K562 (cell line): Measurements from ENCODE around the gene SPRED2. TPM values are rescaled to one million over a fixed set of nuclear protein-coding genes. Genes with fewer than 3 reads are reported as not detected.

Experiments
- ATF2 ChIP-seq: sonication (generic); formaldehyde crosslinking; IDR thresholded peaks from 2 replicates; pipeline ENCODE4 v1.8.1; 2022; ENCODE audit warnings: missing genetic modification reagents
- ATF6 ChIP-seq: sonication (generic); formaldehyde crosslinking; IDR thresholded peaks from 2 replicates; pipeline ENCODE4 v1.4.0; 2020; ENCODE audit warnings: mild to moderate bottlenecking, missing genetic modification reagents
- BCLAF1 ChIP-seq, 2 experiments: fragments of 450-650 bp in 1 of 2; IDR thresholded peaks; 2 replicates each; pipeline ENCODE4 v1.6.1; 2011 to 2017; ENCODE audit warnings: low read depth in 2 of 2, antibody characterized with exemption in 1 of 2, borderline replicate concordance in 1 of 2, low read length in 1 of 2, mild to moderate bottlenecking in 1 of 2, mixed read lengths in 1 of 2; ENCODE audit not compliant: control insufficient read depth in 1 of 2
- ZBTB40 ChIP-seq, 2 experiments: fragments of 450-650 bp in 1 of 2; sonication (generic) in 1 of 2; formaldehyde crosslinking in 1 of 2; IDR thresholded peaks; 2 replicates each; pipeline versions ENCODE4 v1.7.1 to v1.9.0; 2016 to 2022; ENCODE audit warnings: inconsistent platforms in 1 of 2, mild to moderate bottlenecking in 1 of 2, missing genetic modification reagents in 1 of 2
- ZBTB7A ChIP-seq: IDR thresholded peaks from 2 replicates; pipeline ENCODE4 v1.6.1; 2011; ENCODE audit warnings: low read depth, mild to moderate bottlenecking, low read length, moderate library complexity, borderline replicate concordance; ENCODE audit not compliant: control insufficient read depth
- polyA plus RNA-seq, 8 experiments: library from polyadenylated mRNA; depleted of rRNA in 4 of 8; stranded (reverse) in 5 of 8; unstranded in 3 of 8; fragments of >200 nt; fragmentation: Nextera tagmentation in 2 of 8; fragmentation: Illumina TruSeq in 1 of 8; extraction: Ambion mirVana in 2 of 8; extraction: Trizol in 1 of 8; gene quantifications; 2 replicates each; pipeline versions ENCODE4 v1.2.1 to v1.2.3, GENCODE V29; 2011 to 2014; ENCODE audit warnings: inconsistent platforms in 1 of 8, missing spikeins in 1 of 8
- total RNA-seq, 7 experiments: library from RNA; depleted of rRNA in 6 of 7; stranded (reverse); fragments of >200 nt in 6 of 7; fragmentation: Illumina TruSeq in 2 of 7; extraction: Trizol in 2 of 7; gene quantifications; 2 replicates each; pipeline versions ENCODE4 v1.2.1 to v1.2.3, GENCODE V29; 2011 to 2021; ENCODE audit warnings: low replicate concordance in 1 of 7

Gene SPRED2
- total and polyA plus RNA-seq, 9 of the 15 experiments (the other 6 are each of a cell fraction or from before 2014, with no cell fraction given) = 4.6 to 50.8 (median 14.1) TPM

- TF ChIP-seq ZBTB40 (IDR thresholded peaks at IDR 0.05) (peak; percentile 77), ZBTB40 (CRISPR knock-in tag; IDR thresholded peaks at IDR 0.05) (no peak), BCLAF1 (IDR thresholded peaks at IDR 0.05; ENCODE audit: borderline replicate concordance in 1 of 2, control insufficient read depth in 1 of 2, low read depth in 2 of 2, low read length in 1 of 2) (peak in 1 of 2 experiments; percentile 58; a peak in 1 of 4 replicates), ATF6 (CRISPR knock-in tag) (no peak), ZBTB7A (peak; percentile 88), ATF2 (CRISPR knock-in tag) (no peak; the same call in none of the 2 replicates)
Measured at GRCh38 chr2:65432227-65433190, at the start of gene SPRED2 (continued).
